ENCODE results near the gene TMC7.

DNA sequence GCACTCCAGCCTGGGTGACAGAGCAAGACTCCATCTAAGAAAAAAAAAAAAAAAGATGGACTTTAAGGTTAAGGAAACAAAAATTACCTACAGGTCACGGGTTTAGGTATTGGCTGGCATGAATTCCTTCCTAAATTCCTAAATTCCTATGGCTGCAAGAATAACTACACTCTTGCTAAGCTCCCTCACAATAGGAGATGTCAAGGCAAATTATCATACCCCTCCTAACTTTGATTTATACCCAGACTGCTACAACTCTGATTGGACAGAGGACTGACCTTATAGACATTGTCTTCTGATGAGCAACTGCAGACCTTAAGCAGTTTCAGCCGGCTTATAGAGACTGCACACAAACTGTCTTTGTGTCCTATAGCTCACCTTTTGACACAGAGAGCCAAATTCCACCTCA is 25.1 kb upstream of the TMC7 start:
- TF ChIP-seq, protein P1, sequence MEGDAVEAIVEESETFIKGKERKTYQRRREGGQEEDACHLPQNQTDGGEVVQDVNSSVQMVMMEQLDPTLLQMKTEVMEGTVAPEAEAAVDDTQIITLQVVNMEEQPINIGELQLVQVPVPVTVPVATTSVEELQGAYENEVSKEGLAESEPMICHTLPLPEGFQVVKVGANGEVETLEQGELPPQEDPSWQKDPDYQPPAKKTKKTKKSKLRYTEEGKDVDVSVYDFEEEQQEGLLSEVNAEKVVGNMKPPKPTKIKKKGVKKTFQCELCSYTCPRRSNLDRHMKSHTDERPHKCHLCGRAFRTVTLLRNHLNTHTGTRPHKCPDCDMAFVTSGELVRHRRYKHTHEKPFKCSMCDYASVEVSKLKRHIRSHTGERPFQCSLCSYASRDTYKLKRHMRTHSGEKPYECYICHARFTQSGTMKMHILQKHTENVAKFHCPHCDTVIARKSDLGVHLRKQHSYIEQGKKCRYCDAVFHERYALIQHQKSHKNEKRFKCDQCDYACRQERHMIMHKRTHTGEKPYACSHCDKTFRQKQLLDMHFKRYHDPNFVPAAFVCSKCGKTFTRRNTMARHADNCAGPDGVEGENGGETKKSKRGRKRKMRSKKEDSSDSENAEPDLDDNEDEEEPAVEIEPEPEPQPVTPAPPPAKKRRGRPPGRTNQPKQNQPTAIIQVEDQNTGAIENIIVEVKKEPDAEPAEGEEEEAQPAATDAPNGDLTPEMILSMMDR (IDR thresholded peaks at IDR 0.05) = no peak
- TF ChIP-seq NFIC (IDR thresholded peaks at IDR 0.05; ENCODE audit: borderline replicate concordance) (no peak), EZH2phosphoT487 (IDR thresholded peaks at IDR 0.05; ENCODE audit: borderline replicate concordance, low read depth) (no peak), TCF12 (IDR thresholded peaks at IDR 0.05) (no peak)
- TF ChIP-seq, protein P2, sequence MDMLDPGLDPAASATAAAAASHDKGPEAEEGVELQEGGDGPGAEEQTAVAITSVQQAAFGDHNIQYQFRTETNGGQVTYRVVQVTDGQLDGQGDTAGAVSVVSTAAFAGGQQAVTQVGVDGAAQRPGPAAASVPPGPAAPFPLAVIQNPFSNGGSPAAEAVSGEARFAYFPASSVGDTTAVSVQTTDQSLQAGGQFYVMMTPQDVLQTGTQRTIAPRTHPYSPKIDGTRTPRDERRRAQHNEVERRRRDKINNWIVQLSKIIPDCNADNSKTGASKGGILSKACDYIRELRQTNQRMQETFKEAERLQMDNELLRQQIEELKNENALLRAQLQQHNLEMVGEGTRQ (IDR thresholded peaks at IDR 0.05; ENCODE audit: borderline replicate concordance, low read depth, low read length) = no peak

Data from SK-N-SH (cell line).